B cell (primary cell): ENCODE results near the gene IPMK. TPM values are rescaled to one million over a fixed set of nuclear protein-coding genes. Genes with fewer than 3 reads are reported as not detected.

Experiments used
- ATAC-seq: fragments of 200-7000 bp; cut with Tn5 transposase; one replicate; pipeline ENCODE4 v1.10.0; 2021; ENCODE audit warnings: low read depth, mild to moderate bottlenecking, moderate number of reproducible peaks, moderate library complexity
- CTCF ChIA-PET: fragments of 350-600 bp; sonication (Branson Sonifier 250); formaldehyde crosslinking; loops from one replicate; lab custom pipeline; 2021; ENCODE audit warnings: antibody characterized with exemption, inconsistent platforms; lab: Charles Lee
- POLR2A ChIA-PET: fragments of 350-600 bp; sonication (Branson Sonifier 250); formaldehyde crosslinking; loops from one replicate; lab custom pipeline; 2021; ENCODE audit warnings: antibody characterized with exemption; lab: Charles Lee
- DNase-seq: peaks from one replicate; pipeline ENCODE4 v3.0.0; 2013
- H2AFZ ChIP-seq: 2 replicates; pipeline ENCODE4 v1.6.1; 2012; ENCODE audit warnings: mild to moderate bottlenecking, low read depth, low read length; ENCODE audit not compliant: insufficient read depth, poor library complexity, severe bottlenecking
- H3K27ac ChIP-seq, 2 donors: 1 replicate in 1 of 2; 2 replicates in 1 of 2; pipeline ENCODE4 v1.5.1; 2012 to 2013; ENCODE audit warnings: low read length in 2 of 2, mild to moderate bottlenecking in 2 of 2, moderate library complexity in 1 of 2
- H3K27me3 ChIP-seq, 4 experiments: fragments of 200-600 bp in 1 of 4; sonication (generic) in 1 of 4; replicated peaks in 1 of 4; 1 replicate in 2 of 4; 2 replicates in 2 of 4; pipeline versions ENCODE4 v1.6.1 to v1.7.0; 2013 to 2016; ENCODE audit warnings: low read length in 3 of 4, mild to moderate bottlenecking in 2 of 4, mixed read lengths in 1 of 4, moderate library complexity in 1 of 4; ENCODE audit not compliant: insufficient read depth in 4 of 4, control insufficient read depth in 3 of 4; ENCODE audit errors: control extremely low read depth in 1 of 4
- H3K36me3 ChIP-seq, 2 experiments: replicated peaks in 1 of 2; 1 replicate in 1 of 2; 2 replicates in 1 of 2; pipeline versions ENCODE4 v1.6.1 to v1.7.1; 2013; ENCODE audit warnings: low read length in 1 of 2; ENCODE audit not compliant: insufficient read depth in 2 of 2, control insufficient read depth in 1 of 2; ENCODE audit errors: control extremely low read depth in 1 of 2, extremely low read depth in 1 of 2
- H3K4me1 ChIP-seq, 2 donors: fragments of 200-600 bp in 1 of 2; sonication (generic) in 1 of 2; 1 replicate in 1 of 2; 2 replicates in 1 of 2; pipeline versions ENCODE4 v1.5.1 to v1.6.1; 2013 to 2017; ENCODE audit warnings: low read length in 2 of 2; ENCODE audit not compliant: control insufficient read depth in 2 of 2, insufficient read depth in 2 of 2
- H3K4me2 ChIP-seq: replicated peaks from 2 replicates; pipeline ENCODE3; 2012; ENCODE audit warnings: mild to moderate bottlenecking, low read depth, low read length; ENCODE audit not compliant: poor library complexity, severe bottlenecking
- H3K4me3 ChIP-seq, 5 experiments: fragments of 200-600 bp in 1 of 5; sonication (generic) in 1 of 5; 1 replicate in 3 of 5; 2 replicates in 2 of 5; pipeline versions ENCODE4 v1.5.1 to v1.7.0; 2011 to 2016; ENCODE audit warnings: low read length in 4 of 5, mild to moderate bottlenecking in 4 of 5, low read depth in 2 of 5, control low read depth in 1 of 5, moderate library complexity in 1 of 5; ENCODE audit not compliant: insufficient read depth in 1 of 5; ENCODE audit errors: control extremely low read depth in 1 of 5, extremely low read depth in 1 of 5
- H3K79me2 ChIP-seq: fragments of 200-600 bp; sonication (generic); one replicate; pipeline ENCODE4 v1.6.0; 2016; ENCODE audit warnings: low read length; ENCODE audit not compliant: control insufficient read depth, insufficient read depth
- H3K9ac ChIP-seq: fragments of 200-600 bp; sonication (generic); 2 replicates; pipeline ENCODE4 v1.6.1; 2017; ENCODE audit warnings: mild to moderate bottlenecking, low read length, moderate library complexity
- H3K9me3 ChIP-seq, 3 donors: one replicate each; pipeline versions ENCODE4 v1.6.1 to v1.7.1; 2013; ENCODE audit warnings: low read length in 2 of 3; ENCODE audit not compliant: control insufficient read depth in 2 of 3, insufficient read depth in 1 of 3; ENCODE audit errors: control extremely low read depth in 1 of 3
- H4K20me1 ChIP-seq: 2 replicates; pipeline ENCODE4 v1.6.0; 2012; ENCODE audit warnings: mild to moderate bottlenecking, low read length; ENCODE audit not compliant: insufficient read depth, control insufficient read depth, poor library complexity, severe bottlenecking
- H3K27ac Mint-ChIP-seq: one replicate; pipeline ENCODE4 v1.8.0; 2021; ENCODE audit warnings: mixed read lengths
- H3K27me3 Mint-ChIP-seq: one replicate; pipeline ENCODE4 v1.8.0; 2021; ENCODE audit warnings: mixed read lengths
- H3K4me1 Mint-ChIP-seq: one replicate; pipeline ENCODE4 v1.8.0; 2021; ENCODE audit warnings: mixed read lengths
- H3K4me3 Mint-ChIP-seq: one replicate; pipeline ENCODE4 v1.8.0; 2021; ENCODE audit warnings: mixed read lengths
- H3K9me3 Mint-ChIP-seq: one replicate; pipeline ENCODE4 v1.8.0; 2022; ENCODE audit warnings: mixed read lengths; ENCODE audit not compliant: insufficient read depth
- CTCF ChIP-seq: fragments of 200-600 bp; IDR thresholded peaks from one replicate; pipeline ENCODE4 v1.8.0; 2022; ENCODE audit warnings: antibody characterized with exemption, mild to moderate bottlenecking
- EZH2 ChIP-seq: IDR thresholded peaks from 2 replicates; pipeline ENCODE4 v1.6.1; 2012; ENCODE audit warnings: borderline replicate concordance, low read depth, mild to moderate bottlenecking, moderate library complexity, low read length; ENCODE audit not compliant: insufficient read depth, poor library complexity, severe bottlenecking
- WGBS: methylation state at CpG from one replicate; pipeline ENCODE4 v1.1.5; 2013; ENCODE audit warnings: missing lambda C conversion rate; ENCODE audit not compliant: insufficient coverage; 5-methylcytosine and 5-hydroxymethylcytosine counted together
- intact Hi-C: fragments of 100-400 bp; cut with micrococcal nuclease; formaldehyde crosslinking; loops from one replicate; pipeline ENCODE4 v1.10.0; 2022
- polyA plus RNA-seq: library from polyadenylated mRNA; depleted of rRNA; stranded (reverse); fragments of >200 nt; gene quantifications from 2 replicates; pipeline ENCODE4 v1.2.3, GENCODE V29; 2012
- total RNA-seq, 2 donors: library from RNA; stranded (reverse); fragments of 120-200 nt in 1 of 2; gene quantifications; 1 replicate in 1 of 2; 2 replicates in 1 of 2; pipeline versions ENCODE4 v1.2.3 to v1.2.4, GENCODE V29; 2013 to 2022

The IPMK gene
- total and polyA plus RNA-seq, 2 donors (not counting 1 experiment from before 2014, with no cell fraction given) = 1.9 to 8.6 TPM

- POLR2A ChIA-PET = no interaction called here
- no peak overlapping the region for H3K4me3 Mint-ChIP-seq
- Histone ChIP-seq H3K27ac (no peak overlapping the region), H4K20me1 (no peaks in the 10 kb centered on the region), H3K36me3 (peaks cover 5 to 7% of the 10 kb centered on the region in 2 experiments), H2AFZ (no peak overlapping the region), H3K27me3 (no peaks in the 10 kb centered on the region), H3K9ac (no peak overlapping the region), H3K9me3 (no peaks in the 10 kb centered on the region), H3K4me3 (no peak overlapping the region), H3K79me2 (no peaks in the 10 kb centered on the region), H3K4me1 (no peaks in the 10 kb centered on the region), H3K4me2 (no peak overlapping the region)
- DNase-seq (no peak), ATAC-seq (no peak)
- CTCF ChIA-PET = no interaction called here
- intact Hi-C loops = no loop called here
- H3K27me3 Mint-ChIP-seq = no peaks in the 10 kb centered on the region
- H3K27ac Mint-ChIP-seq = no peak overlapping the region
- TF ChIP-seq EZH2 (no peak), CTCF (no peak)
- no peaks in the 10 kb centered on the region for H3K9me3 Mint-ChIP-seq
- no peaks in the 10 kb centered on the region for H3K4me1 Mint-ChIP-seq
These were observed 47.8 kb downstream of the IPMK start for GRCh38 chr10:58219875-58220274.

GRCh38 chr10:58217612-58218011 lies 50.1 kb downstream of the IPMK start:
- ChIA-PET CTCF (no interaction called here), POLR2A (no interaction called here)
- no peak for DNase-seq
- Histone ChIP-seq H2AFZ (no peak overlapping the region), H3K9me3 (no peaks in the 10 kb centered on the region), H3K4me1 (no peaks in the 10 kb centered on the region), H3K4me3 (no peak overlapping the region), H3K79me2 (no peaks in the 10 kb centered on the region), H3K36me3 (peaks cover 7 to 10% of the 10 kb centered on the region in 2 experiments), H4K20me1 (no peaks in the 10 kb centered on the region), H3K27ac (no peak overlapping the region), H3K27me3 (no peaks in the 10 kb centered on the region), H3K4me2 (no peak overlapping the region), H3K9ac (no peak overlapping the region)
- H3K4me1 Mint-ChIP-seq = no peaks in the 10 kb centered on the region
- H3K27me3 Mint-ChIP-seq = no peaks in the 10 kb centered on the region
- intact Hi-C loops = no loop called here
- no peaks in the 10 kb centered on the region for H3K9me3 Mint-ChIP-seq
- TF ChIP-seq EZH2 = no peak
- TF ChIP-seq CTCF = no peak
- H3K27ac Mint-ChIP-seq = no peak overlapping the region
- WGBS = no CpG with 5 or more reads among the region's 4 CpGs
- no peak overlapping the region for H3K4me3 Mint-ChIP-seq
- no peak for ATAC-seq
